IMR-90 (cell line): ENCODE measurements around the gene PTPRN2. TPM values are rescaled to one million over a fixed set of nuclear protein-coding genes. Genes with fewer than 3 reads are reported as not detected.

Experiments
- ATAC-seq: fragments of 200-7000 bp; cut with Tn5 transposase; 2 replicates; pipeline ENCODE4 v1.9.1; 2020; ENCODE audit warnings: low read depth, mild to moderate bottlenecking, moderate library complexity
- BruUV-seq: library from RNA; stranded (reverse); fragments of 400-500 nt; replicated peaks from 2 replicates; lab custom pipeline; 2021; lab: Mats Ljungman, UMichigan
- CTCF ChIA-PET: fragments of 300-600 bp; formaldehyde crosslinking; extraction: SDS; loops from one replicate; lab custom pipeline; 2021; ENCODE audit warnings: antibody characterized with exemption; lab: Yijun Ruan, JAX
- POLR2A ChIA-PET: fragments of 300-600 bp; sonication (Branson Sonifier 250); formaldehyde crosslinking; loops from one replicate; lab custom pipeline; 2022; ENCODE audit warnings: antibody characterized with exemption; ENCODE audit not compliant: unreplicated experiment; lab: Charles Lee
- DNase-seq: peaks from one replicate; pipeline ENCODE4 v3.0.0; 2013
- H2AFZ ChIP-seq: replicated peaks from 2 replicates; pipeline ENCODE3; 2013; ENCODE audit warnings: low read length, mild to moderate bottlenecking; ENCODE audit not compliant: poor library complexity
- H2AK5ac ChIP-seq: 2 replicates; pipeline ENCODE4 v1.6.1; 2013; ENCODE audit warnings: low read depth, low read length, inconsistent platforms
- H2AK9ac ChIP-seq: replicated peaks from 2 replicates; pipeline ENCODE3; 2013; ENCODE audit warnings: mild to moderate bottlenecking, low read depth, low read length, moderate library complexity; ENCODE audit not compliant: poor library complexity
- H2BK120ac ChIP-seq: 2 replicates; pipeline ENCODE4 v1.6.1; 2013; ENCODE audit warnings: low read depth, low read length, inconsistent platforms
- H2BK15ac ChIP-seq: 3 replicates; pipeline ENCODE4 v1.6.1; 2013; ENCODE audit warnings: low read depth, low read length, inconsistent platforms
- H2BK20ac ChIP-seq: 2 replicates; pipeline ENCODE4 v1.6.1; 2013; ENCODE audit warnings: low read depth, mild to moderate bottlenecking, inconsistent platforms, low read length, moderate library complexity
- H2BK5ac ChIP-seq: 2 replicates; pipeline ENCODE4 v1.6.1; 2013; ENCODE audit warnings: mild to moderate bottlenecking, low read depth, low read length, inconsistent platforms; ENCODE audit not compliant: poor library complexity, severe bottlenecking
- H3K14ac ChIP-seq: replicated peaks from 2 replicates; pipeline ENCODE4 v1.6.1; 2013; ENCODE audit warnings: low read depth, low read length, inconsistent platforms
- H3K18ac ChIP-seq: 2 replicates; pipeline ENCODE4 v1.6.1; 2013; ENCODE audit warnings: low read depth, low read length, control low read depth
- H3K23ac ChIP-seq: 2 replicates; pipeline ENCODE4 v1.6.1; 2013; ENCODE audit warnings: low read depth, low read length, inconsistent platforms
- H3K27ac ChIP-seq: 2 replicates; pipeline ENCODE4 v1.5.1; 2013; ENCODE audit warnings: mild to moderate bottlenecking, control low read depth, low read length; ENCODE audit not compliant: insufficient read depth
- H3K27me3 ChIP-seq: 2 replicates; pipeline ENCODE4 v1.6.1; 2013; ENCODE audit warnings: low read length; ENCODE audit not compliant: control insufficient read depth, insufficient read depth
- H3K36me3 ChIP-seq: 2 replicates; pipeline ENCODE4 v1.6.1; 2013; ENCODE audit warnings: low read length, mixed read lengths; ENCODE audit not compliant: control insufficient read depth, insufficient read depth
- H3K4ac ChIP-seq: 2 replicates; pipeline ENCODE4 v1.6.1; 2013; ENCODE audit warnings: low read depth, low read length, inconsistent platforms
- H3K4me1 ChIP-seq: 2 replicates; pipeline ENCODE4 v1.6.1; 2013; ENCODE audit warnings: low read length, mixed read lengths; ENCODE audit not compliant: control insufficient read depth, insufficient read depth
- H3K4me2 ChIP-seq: 2 replicates; pipeline ENCODE4 v1.6.1; 2013; ENCODE audit warnings: low read depth, mild to moderate bottlenecking, control low read depth, low read length, moderate library complexity
- H3K4me3 ChIP-seq: 2 replicates; pipeline ENCODE4 v1.5.1; 2013; ENCODE audit warnings: low read depth, mild to moderate bottlenecking, control low read depth, low read length, moderate library complexity; ENCODE audit not compliant: insufficient read depth
- H3K56ac ChIP-seq: 2 replicates; pipeline ENCODE4 v1.6.1; 2013; ENCODE audit warnings: low read length, inconsistent platforms; ENCODE audit not compliant: insufficient read depth; ENCODE audit errors: extremely low read depth
- H3K79me1 ChIP-seq, 2 experiments: 2 replicates each; pipeline ENCODE4 v1.6.1; 2013; ENCODE audit warnings: low read length in 2 of 2, inconsistent platforms in 1 of 2, low read depth in 1 of 2
- H3K9ac ChIP-seq: 2 replicates; pipeline ENCODE4 v1.6.1; 2013; ENCODE audit warnings: low read depth, low read length, control low read depth
- H3K9me1 ChIP-seq: 2 replicates; pipeline ENCODE4 v1.6.1; 2013; ENCODE audit warnings: low read length, inconsistent platforms; ENCODE audit not compliant: insufficient read depth
- H3K9me3 ChIP-seq: 2 replicates; pipeline ENCODE4 v1.6.1; 2013; ENCODE audit warnings: low read length; ENCODE audit not compliant: control insufficient read depth, insufficient read depth
- H4K20me1 ChIP-seq: 2 replicates; pipeline ENCODE4 v1.6.1; 2013; ENCODE audit warnings: low read length, inconsistent platforms; ENCODE audit not compliant: insufficient read depth
- H4K5ac ChIP-seq: 2 replicates; pipeline ENCODE4 v1.6.1; 2013; ENCODE audit warnings: mild to moderate bottlenecking, low read depth, low read length, control low read depth
- H4K8ac ChIP-seq, 2 experiments: 2 replicates each; pipeline ENCODE4 v1.6.1; 2013; ENCODE audit warnings: low read depth in 2 of 2, low read length in 2 of 2, control low read depth in 1 of 2, inconsistent platforms in 1 of 2
- H4K91ac ChIP-seq: 2 replicates; pipeline ENCODE4 v1.6.1; 2013; ENCODE audit warnings: low read depth, low read length, inconsistent platforms; ENCODE audit not compliant: insufficient read depth
- BHLHE40 ChIP-seq: fragments of 150-350 bp; IDR thresholded peaks from 2 replicates; pipeline ENCODE4 v1.6.1; 2016; ENCODE audit warnings: mild to moderate bottlenecking, low read depth, low read length
- CEBPB ChIP-seq: IDR thresholded peaks from 2 replicates; pipeline ENCODE4 v1.6.1; 2012; ENCODE audit warnings: low read depth, low read length, improper control_type of control experiment
- CHD1 ChIP-seq: IDR thresholded peaks from 2 replicates; pipeline ENCODE4 v1.6.1; 2012; ENCODE audit warnings: low read depth, low read length, improper control_type of control experiment
- FOS ChIP-seq: fragments of 150-350 bp; IDR thresholded peaks from 2 replicates; pipeline ENCODE4 v1.6.1; 2016; ENCODE audit warnings: low read depth, low read length
- MAFK ChIP-seq: IDR thresholded peaks from 2 replicates; pipeline ENCODE4 v1.6.1; 2012; ENCODE audit warnings: low read depth, low read length, improper control_type of control experiment
- MAZ ChIP-seq: IDR thresholded peaks from 2 replicates; pipeline ENCODE4 v1.6.1; 2012; ENCODE audit warnings: low read depth, mild to moderate bottlenecking, low read length, improper control_type of control experiment, moderate library complexity, borderline replicate concordance
- MXI1 ChIP-seq: IDR thresholded peaks from 2 replicates; pipeline ENCODE4 v1.6.1; 2012; ENCODE audit warnings: low read depth, mild to moderate bottlenecking, low read length, moderate library complexity, borderline replicate concordance
- NFE2L2 ChIP-seq: fragments of 150-350 bp; IDR thresholded peaks from 2 replicates; pipeline ENCODE4 v1.6.1; 2016; ENCODE audit warnings: low read depth, mild to moderate bottlenecking, low read length
- POLR2A ChIP-seq: IDR thresholded peaks from 2 replicates; pipeline ENCODE4 v1.6.1; 2012; ENCODE audit warnings: mild to moderate bottlenecking, low read depth, low read length
- RAD21 ChIP-seq: IDR thresholded peaks from 2 replicates; pipeline ENCODE4 v1.6.1; 2012; ENCODE audit warnings: low read length, improper control_type of control experiment
- RCOR1 ChIP-seq: IDR thresholded peaks from 2 replicates; pipeline ENCODE4 v1.6.1; 2012; ENCODE audit warnings: mild to moderate bottlenecking, low read length, improper control_type of control experiment; ENCODE audit not compliant: insufficient replicate concordance
- RFX5 ChIP-seq: IDR thresholded peaks from 2 replicates; pipeline ENCODE4 v1.8.0; 2012; ENCODE audit warnings: low read depth, mild to moderate bottlenecking, low read length, moderate library complexity
- SMC3 ChIP-seq: fragments of 150-350 bp; IDR thresholded peaks from 2 replicates; pipeline ENCODE4 v1.6.1; 2016; ENCODE audit warnings: low read depth, mild to moderate bottlenecking, antibody characterized with exemption, low read length, moderate library complexity
- WGBS, 2 experiments: methylation state at CpG; one replicate each; pipeline versions ENCODE4 v1.1.5 to v1.1.7; 2013; ENCODE audit warnings: missing lambda C conversion rate in 2 of 2; ENCODE audit not compliant: insufficient read length in 1 of 2; ENCODE audit errors: extremely low coverage in 2 of 2; 5-methylcytosine and 5-hydroxymethylcytosine counted together
- dilution Hi-C: fragments of 300-500 bp; cut with HindIII; formaldehyde crosslinking; loops from one replicate; pipeline ENCODE4 v1.14.3; 2018; ENCODE audit warnings: low sequenced_read_pairs; ENCODE audit not compliant: unreplicated experiment
- in situ Hi-C: fragments of 300-500 bp; cut with MboI; formaldehyde crosslinking; loops from 3 replicates; pipeline ENCODE4 v1.14.3; 2019; ENCODE audit warnings: low sequenced_read_pairs, inconsistent platforms, mixed read lengths
- intact Hi-C: fragments of 100-400 bp; cut with micrococcal nuclease; formaldehyde crosslinking; loops from 2 replicates; pipeline ENCODE4 v1.10.0; 2022
- polyA plus RNA-seq, 3 experiments: library from polyadenylated mRNA; depleted of rRNA; stranded (reverse); fragments of >200 nt; gene quantifications; 2 replicates each; pipeline ENCODE4 v1.2.3, GENCODE V29; 2012; ENCODE audit warnings: low replicate concordance in 1 of 3
- total RNA-seq: library from RNA; depleted of rRNA; stranded (reverse); fragments of >200 nt; gene quantifications from 2 replicates; pipeline ENCODE4 v1.2.3, GENCODE V29; 2012
- TF ChIP-seq, protein P1 (sequence below): fragments of 150-350 bp; IDR thresholded peaks from 2 replicates; pipeline ENCODE4 v1.6.1; 2017; ENCODE audit warnings: mild to moderate bottlenecking, antibody characterized with exemption, low read length, low read depth
- TF ChIP-seq, protein P2 (sequence below): fragments of 150-350 bp; IDR thresholded peaks from 2 replicates; pipeline ENCODE4 v1.6.1; 2016; ENCODE audit warnings: low read depth, mild to moderate bottlenecking, low read length, moderate library complexity, borderline replicate concordance
- TF ChIP-seq, protein P3 (sequence below): conservative IDR thresholded peaks from 2 replicates; pipeline ENCODE4 v1.5.1; 2012; ENCODE audit warnings: mild to moderate bottlenecking, low read depth, low read length, improper control_type of control experiment

Gene PTPRN2
- total and polyA plus RNA-seq, 2 of the 4 experiments (the other 2 are of a cell fraction), result 0.03 TPM; not detected in 1

DNA sequence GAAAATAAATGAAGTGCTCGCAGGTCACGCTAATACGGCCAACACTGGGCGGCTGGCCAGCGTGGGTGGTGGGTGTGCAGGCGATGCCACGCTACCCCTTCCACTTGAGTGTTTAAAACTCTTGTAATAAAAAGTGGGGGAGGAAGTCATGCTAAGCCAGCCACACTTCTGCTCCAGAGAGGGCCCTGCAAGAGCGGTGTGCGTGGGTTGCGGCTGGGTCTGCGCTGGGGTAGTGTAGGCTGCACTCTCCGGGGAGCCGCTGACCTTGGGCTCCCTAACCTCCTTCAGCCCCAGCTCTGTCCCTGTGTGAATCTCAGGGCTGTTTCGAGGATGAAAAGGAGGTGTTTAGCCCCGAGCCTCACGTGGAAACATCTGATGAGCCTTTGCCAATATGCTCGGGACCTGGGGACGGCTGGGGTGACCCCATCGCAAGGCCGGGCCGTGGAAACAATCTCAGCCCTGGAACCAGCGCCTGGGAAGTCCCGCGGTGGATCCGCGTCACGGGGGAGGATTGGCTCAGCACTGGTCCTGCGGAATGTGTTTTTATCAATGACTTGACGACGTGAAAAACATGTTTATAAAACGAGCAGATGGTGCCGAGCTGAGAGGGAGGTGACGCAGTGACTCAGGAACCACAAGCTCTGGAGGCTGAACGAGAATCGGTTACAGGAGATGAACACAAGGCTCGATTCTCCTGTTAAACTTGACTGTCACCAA is 972.4 kb downstream of the PTPRN2 start:
- Histone ChIP-seq H3K4me3 (no peak overlapping the region), H2AFZ (no peak overlapping the region), H2BK15ac (no peak overlapping the region), H4K20me1 (no peaks in the 10 kb centered on the region), H2BK5ac (no peak overlapping the region), H3K27ac (no peak overlapping the region), H3K9me3 (peaks cover 67% of the 10 kb centered on the region), H3K23ac (no peak overlapping the region), H3K79me1 (no peaks in the 10 kb centered on the region), H3K14ac (no peak overlapping the region), H2AK5ac (no peak overlapping the region), H3K9ac (no peak overlapping the region), H2AK9ac (no peak overlapping the region), H3K4me2 (no peak overlapping the region), H3K4ac (no peak overlapping the region), H4K91ac (no peak overlapping the region), H2BK20ac (no peak overlapping the region), H4K5ac (no peak overlapping the region), H3K9me1 (no peaks in the 10 kb centered on the region), H4K8ac (no peak overlapping the region), H3K36me3 (no peaks in the 10 kb centered on the region), H2BK120ac (no peak overlapping the region), H3K27me3 (no peaks in the 10 kb centered on the region), H3K56ac (no peak overlapping the region), H3K4me1 (no peaks in the 10 kb centered on the region), H3K18ac (no peak overlapping the region)
- dilution Hi-C loops, result no loop called here
- BruUV-seq, result no TSS peak
- TF ChIP-seq, protein P1, sequence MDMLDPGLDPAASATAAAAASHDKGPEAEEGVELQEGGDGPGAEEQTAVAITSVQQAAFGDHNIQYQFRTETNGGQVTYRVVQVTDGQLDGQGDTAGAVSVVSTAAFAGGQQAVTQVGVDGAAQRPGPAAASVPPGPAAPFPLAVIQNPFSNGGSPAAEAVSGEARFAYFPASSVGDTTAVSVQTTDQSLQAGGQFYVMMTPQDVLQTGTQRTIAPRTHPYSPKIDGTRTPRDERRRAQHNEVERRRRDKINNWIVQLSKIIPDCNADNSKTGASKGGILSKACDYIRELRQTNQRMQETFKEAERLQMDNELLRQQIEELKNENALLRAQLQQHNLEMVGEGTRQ, result no peak
- TF ChIP-seq, protein P2, sequence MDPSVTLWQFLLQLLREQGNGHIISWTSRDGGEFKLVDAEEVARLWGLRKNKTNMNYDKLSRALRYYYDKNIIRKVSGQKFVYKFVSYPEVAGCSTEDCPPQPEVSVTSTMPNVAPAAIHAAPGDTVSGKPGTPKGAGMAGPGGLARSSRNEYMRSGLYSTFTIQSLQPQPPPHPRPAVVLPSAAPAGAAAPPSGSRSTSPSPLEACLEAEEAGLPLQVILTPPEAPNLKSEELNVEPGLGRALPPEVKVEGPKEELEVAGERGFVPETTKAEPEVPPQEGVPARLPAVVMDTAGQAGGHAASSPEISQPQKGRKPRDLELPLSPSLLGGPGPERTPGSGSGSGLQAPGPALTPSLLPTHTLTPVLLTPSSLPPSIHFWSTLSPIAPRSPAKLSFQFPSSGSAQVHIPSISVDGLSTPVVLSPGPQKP, result no peak
- TF ChIP-seq, protein P3, sequence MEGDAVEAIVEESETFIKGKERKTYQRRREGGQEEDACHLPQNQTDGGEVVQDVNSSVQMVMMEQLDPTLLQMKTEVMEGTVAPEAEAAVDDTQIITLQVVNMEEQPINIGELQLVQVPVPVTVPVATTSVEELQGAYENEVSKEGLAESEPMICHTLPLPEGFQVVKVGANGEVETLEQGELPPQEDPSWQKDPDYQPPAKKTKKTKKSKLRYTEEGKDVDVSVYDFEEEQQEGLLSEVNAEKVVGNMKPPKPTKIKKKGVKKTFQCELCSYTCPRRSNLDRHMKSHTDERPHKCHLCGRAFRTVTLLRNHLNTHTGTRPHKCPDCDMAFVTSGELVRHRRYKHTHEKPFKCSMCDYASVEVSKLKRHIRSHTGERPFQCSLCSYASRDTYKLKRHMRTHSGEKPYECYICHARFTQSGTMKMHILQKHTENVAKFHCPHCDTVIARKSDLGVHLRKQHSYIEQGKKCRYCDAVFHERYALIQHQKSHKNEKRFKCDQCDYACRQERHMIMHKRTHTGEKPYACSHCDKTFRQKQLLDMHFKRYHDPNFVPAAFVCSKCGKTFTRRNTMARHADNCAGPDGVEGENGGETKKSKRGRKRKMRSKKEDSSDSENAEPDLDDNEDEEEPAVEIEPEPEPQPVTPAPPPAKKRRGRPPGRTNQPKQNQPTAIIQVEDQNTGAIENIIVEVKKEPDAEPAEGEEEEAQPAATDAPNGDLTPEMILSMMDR, result no peak
- TF ChIP-seq MAFK (no peak), RCOR1 (no peak), NFE2L2 (no peak), CEBPB (no peak), MAZ (no peak), RFX5 (no peak), SMC3 (no peak), POLR2A (no peak), RAD21 (no peak), BHLHE40 (no peak), CHD1 (no peak), MXI1 (no peak), FOS (no peak)
- in situ Hi-C loops, result no loop called here
- POLR2A ChIA-PET, result no interaction called here
- intact Hi-C loops, result no loop called here
- CTCF ChIA-PET, result no interaction called here
- ATAC-seq (no peak), DNase-seq (peak; percentile 13)
- 4% methylated on average over 20 of the region's 36 CpGs; no CpG with 5 or more reads in 1 of the 2 experiments for WGBS, 2 experiments
